Activated naive CD8-positive, alpha-beta T cell treated with anti-CD3 and anti-CD28 coated beads, Interleukin-2, amount 50 U/mL, for 24 hours (primary cell): ENCODE measurements around the gene MYCT1.
"Not testable (repeated sequence)": the region's sequence is repeated elsewhere in the genome, so short reads cannot be mapped to it uniquely, and the experiment has no call there.

Source experiments
- ATAC-seq: fragments of 150-1000 bp; cut with Tn5 transposase; one replicate; pipeline ENCODE4 v1.10.0; 2021
- DNase-seq: peaks from one replicate; pipeline ENCODE4 v3.0.0; 2021
- H3K27ac Mint-ChIP-seq: one replicate; pipeline ENCODE4 v1.8.0; 2021; ENCODE audit warnings: mild to moderate bottlenecking, mixed read lengths
- H3K27me3 Mint-ChIP-seq: one replicate; pipeline ENCODE4 v1.8.0; 2021; ENCODE audit warnings: mixed read lengths
- H3K36me3 Mint-ChIP-seq: one replicate; pipeline ENCODE4 v1.8.0; 2021; ENCODE audit warnings: low read depth, mixed read lengths
- H3K4me1 Mint-ChIP-seq: one replicate; pipeline ENCODE4 v1.8.0; 2021; ENCODE audit warnings: mixed read lengths
- H3K4me3 Mint-ChIP-seq: one replicate; pipeline ENCODE4 v1.8.0; 2021; ENCODE audit warnings: mild to moderate bottlenecking, moderate library complexity, mixed read lengths
- H3K9me3 Mint-ChIP-seq: one replicate; pipeline ENCODE4 v1.8.0; 2021; ENCODE audit warnings: mixed read lengths

MYCT1 gene, protein sequence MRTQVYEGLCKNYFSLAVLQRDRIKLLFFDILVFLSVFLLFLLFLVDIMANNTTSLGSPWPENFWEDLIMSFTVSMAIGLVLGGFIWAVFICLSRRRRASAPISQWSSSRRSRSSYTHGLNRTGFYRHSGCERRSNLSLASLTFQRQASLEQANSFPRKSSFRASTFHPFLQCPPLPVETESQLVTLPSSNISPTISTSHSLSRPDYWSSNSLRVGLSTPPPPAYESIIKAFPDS

DNA sequence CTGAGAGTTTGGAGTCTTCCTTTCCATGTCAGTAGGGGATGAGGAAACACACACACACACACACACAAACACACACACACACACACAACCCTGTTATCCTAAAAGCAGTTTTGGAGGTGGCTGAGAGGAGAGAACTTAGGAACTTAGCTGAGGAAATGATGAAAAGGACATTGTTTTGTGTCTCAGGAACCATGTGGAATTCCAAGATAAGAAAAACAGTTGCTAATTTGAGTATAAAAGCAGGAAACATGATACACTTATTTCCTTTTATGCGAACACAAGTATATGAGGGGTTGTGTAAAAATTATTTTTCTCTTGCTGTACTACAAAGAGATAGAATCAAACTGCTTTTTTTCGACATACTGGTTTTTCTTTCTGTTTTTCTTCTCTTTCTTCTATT is at the start of gene MYCT1:
Gene MYCT1 (plus strand): TSS at position 264 of the 400 bp plus-strand sequence. CDS start 6 bp downstream, at position 270.
- Mint-ChIP-seq H3K36me3 (no peaks in the 10 kb centered on the region), H3K9me3 (no peaks in the 10 kb centered on the region), H3K27ac (no peak within 1 kb of the TSS), H3K4me3 (no peak within 1 kb of the TSS), H3K4me1 (no peaks in the 10 kb centered on the region), H3K27me3 (peaks cover 16% of the 10 kb centered on the region)
- ATAC-seq (no peak), DNase-seq (no peak)

DNA sequence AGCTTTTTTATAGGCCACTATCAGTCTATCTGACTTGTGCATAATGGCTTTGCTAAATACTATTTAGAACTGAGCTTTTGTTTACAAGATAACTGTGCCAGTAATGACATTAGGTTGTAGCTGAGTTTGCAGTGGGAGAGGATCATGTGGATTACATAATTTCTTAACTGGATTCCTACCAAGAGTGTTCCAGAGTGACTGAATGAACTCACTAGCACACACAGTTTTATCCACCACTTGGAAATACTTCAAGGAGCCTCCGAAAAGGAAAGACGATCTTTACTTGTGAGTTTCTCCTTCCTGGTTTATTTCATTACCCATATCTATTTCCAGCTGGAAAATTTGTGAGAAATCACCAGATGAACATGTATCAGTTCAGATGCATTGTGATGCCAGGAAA is 49.6 kb upstream of the MYCT1 start:
- Mint-ChIP-seq H3K4me1 (no peaks in the 10 kb centered on the region), H3K4me3 (no peak overlapping the region), H3K9me3 (no peaks in the 10 kb centered on the region), H3K36me3 (no peaks in the 10 kb centered on the region), H3K27ac (no peak overlapping the region), H3K27me3 (peaks cover 12% of the 10 kb centered on the region)
- ATAC-seq, result no peak
- no peak for DNase-seq

DNA sequence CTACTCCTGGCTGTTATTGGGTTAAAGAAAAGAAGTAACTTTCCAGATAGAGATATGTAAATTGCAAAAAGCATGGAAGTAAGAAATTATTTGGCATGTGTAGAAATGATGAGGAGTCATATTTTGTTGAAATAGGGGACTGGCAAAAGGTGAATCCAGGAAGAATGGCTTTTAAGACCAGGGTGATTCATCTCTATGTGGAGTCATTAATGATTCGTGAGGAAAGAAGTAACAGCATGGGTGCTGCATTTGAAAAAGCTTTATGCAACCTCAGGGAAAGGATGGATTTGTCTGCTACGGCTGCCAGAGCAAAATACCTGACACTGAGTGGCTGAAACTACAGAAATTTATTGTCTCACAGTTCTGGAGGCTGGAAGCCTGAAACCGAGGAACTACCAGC is 45.7 kb upstream of the MYCT1 start:
- no peak for DNase-seq
- Mint-ChIP-seq H3K4me1 (no peaks in the 10 kb centered on the region), H3K27me3 (peaks cover 4% of the 10 kb centered on the region), H3K27ac (no peak overlapping the region), H3K4me3 (no peak overlapping the region), H3K9me3 (no peaks in the 10 kb centered on the region), H3K36me3 (no peaks in the 10 kb centered on the region)
- ATAC-seq, result no peak

DNA sequence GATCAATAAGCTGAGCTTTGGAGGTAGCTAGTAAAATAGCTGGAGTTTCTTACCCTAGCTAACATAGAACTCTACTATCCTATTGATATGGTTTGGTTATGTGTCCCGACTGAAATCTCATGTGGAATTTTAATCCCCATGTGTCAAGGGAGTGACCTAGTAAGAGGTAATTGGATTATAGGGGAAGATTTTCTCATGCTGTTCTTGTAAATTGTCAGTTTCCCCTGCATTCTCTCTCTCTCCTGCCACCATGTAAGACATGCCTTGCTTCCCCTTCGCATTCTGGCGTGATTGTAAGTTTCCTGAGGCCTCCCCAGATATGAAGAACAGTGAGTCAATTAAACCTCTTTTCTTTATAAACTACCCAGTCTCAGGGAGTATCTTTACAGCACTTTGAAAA is 35.9 kb upstream of the MYCT1 start:
- Mint-ChIP-seq H3K27ac (no peak overlapping the region), H3K4me1 (no peaks in the 10 kb centered on the region), H3K27me3 (no peaks in the 10 kb centered on the region), H3K9me3 (peaks cover 4% of the 10 kb centered on the region), H3K4me3 (no peak overlapping the region), H3K36me3 (no peaks in the 10 kb centered on the region)
- ATAC-seq (no peak), DNase-seq (no peak)

DNA sequence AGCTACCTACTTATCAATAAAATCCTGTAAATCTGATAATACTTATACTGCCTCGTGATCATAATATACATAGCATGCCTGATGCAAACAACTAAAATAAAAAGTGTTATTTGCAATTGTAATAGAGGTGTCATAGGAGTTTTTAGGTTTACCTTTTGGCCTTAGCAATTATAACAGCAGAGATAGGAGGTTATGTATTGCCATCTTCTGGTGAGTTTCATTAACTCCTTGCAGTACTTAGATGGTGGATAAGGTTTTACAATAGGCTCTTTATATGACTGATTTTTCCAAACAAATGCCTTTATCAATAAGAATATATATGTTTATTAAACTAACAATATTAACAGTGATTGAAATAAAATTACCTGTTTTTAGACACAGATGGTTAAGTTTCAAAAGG is 27.8 kb upstream of the MYCT1 start:
- Mint-ChIP-seq H3K4me1 (no peaks in the 10 kb centered on the region), H3K27ac (no peak overlapping the region), H3K27me3 (peaks cover 11% of the 10 kb centered on the region), H3K36me3 (no peaks in the 10 kb centered on the region), H3K4me3 (no peak overlapping the region), H3K9me3 (peaks cover 6% of the 10 kb centered on the region)
- no peak for DNase-seq
- no peak for ATAC-seq

DNA sequence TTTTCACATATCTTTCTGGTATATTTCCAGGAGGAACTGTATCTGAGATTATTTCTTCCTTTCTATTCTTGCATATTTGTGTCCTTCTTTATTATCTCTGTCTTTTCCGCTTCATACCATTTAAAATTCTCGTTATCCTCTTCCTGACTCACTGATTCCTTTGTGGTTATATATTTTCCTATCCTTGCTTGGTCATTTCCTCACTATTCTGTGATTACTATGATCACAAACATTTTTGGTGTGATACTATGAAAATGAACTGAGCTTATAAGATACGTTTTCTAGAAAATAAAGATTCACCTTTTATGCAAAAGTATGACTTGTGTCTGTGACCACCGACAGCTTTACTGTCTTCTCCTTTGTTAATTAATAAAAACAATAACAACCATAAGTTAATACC is 26.5 kb upstream of the MYCT1 start:
- Mint-ChIP-seq H3K27ac (no peak overlapping the region), H3K4me3 (no peak overlapping the region), H3K36me3 (no peaks in the 10 kb centered on the region), H3K9me3 (peaks cover 6% of the 10 kb centered on the region), H3K27me3 (peaks cover 13% of the 10 kb centered on the region), H3K4me1 (no peaks in the 10 kb centered on the region)
- no peak for ATAC-seq
- DNase-seq, result no peak

DNA sequence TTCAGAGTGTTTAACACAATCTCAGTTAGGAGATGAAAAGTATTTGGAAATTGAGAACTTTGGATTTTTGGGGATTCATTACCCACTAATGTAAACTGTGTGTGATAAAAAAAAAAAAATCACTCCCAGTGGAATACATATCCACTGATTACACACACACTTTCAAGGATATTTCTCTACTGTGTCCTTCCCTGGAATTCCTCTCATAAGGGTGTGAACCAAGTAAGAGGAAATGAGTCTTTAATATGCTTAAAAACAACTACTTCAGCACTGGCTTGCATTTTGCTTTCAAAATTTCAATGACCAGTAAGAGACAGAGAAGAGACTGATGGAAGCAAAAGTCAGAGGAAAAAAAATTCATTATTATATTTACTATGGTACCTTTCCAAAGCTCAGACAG is 24.5 kb upstream of the MYCT1 start:
- Mint-ChIP-seq H3K9me3 (no peaks in the 10 kb centered on the region), H3K27ac (no peak overlapping the region), H3K4me3 (no peak overlapping the region), H3K36me3 (no peaks in the 10 kb centered on the region), H3K4me1 (no peaks in the 10 kb centered on the region), H3K27me3 (peaks cover 8% of the 10 kb centered on the region)
- ATAC-seq (no peak), DNase-seq (no peak)

DNA sequence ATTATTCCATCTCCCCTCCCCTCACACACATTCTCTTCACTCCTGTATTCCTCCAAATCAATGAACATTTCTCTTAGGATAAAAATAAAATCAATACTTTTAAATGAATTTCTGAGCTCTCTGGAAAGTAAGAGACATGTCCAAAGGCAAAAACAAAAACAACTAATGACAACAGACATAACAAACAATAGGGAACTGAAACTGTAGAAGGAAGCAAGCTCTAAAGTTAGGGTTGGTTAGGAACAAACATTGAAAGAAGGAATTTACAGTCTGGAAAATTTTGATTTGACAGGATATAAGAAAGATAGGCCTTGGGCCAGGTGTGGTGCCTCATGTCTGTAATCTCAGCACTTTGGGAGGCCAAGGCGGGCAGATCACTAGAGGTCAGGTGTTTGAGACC is 17.5 kb upstream of the MYCT1 start:
- no peak for ATAC-seq
- Mint-ChIP-seq H3K36me3 (no peaks in the 10 kb centered on the region), H3K9me3 (no peaks in the 10 kb centered on the region)

DNA sequence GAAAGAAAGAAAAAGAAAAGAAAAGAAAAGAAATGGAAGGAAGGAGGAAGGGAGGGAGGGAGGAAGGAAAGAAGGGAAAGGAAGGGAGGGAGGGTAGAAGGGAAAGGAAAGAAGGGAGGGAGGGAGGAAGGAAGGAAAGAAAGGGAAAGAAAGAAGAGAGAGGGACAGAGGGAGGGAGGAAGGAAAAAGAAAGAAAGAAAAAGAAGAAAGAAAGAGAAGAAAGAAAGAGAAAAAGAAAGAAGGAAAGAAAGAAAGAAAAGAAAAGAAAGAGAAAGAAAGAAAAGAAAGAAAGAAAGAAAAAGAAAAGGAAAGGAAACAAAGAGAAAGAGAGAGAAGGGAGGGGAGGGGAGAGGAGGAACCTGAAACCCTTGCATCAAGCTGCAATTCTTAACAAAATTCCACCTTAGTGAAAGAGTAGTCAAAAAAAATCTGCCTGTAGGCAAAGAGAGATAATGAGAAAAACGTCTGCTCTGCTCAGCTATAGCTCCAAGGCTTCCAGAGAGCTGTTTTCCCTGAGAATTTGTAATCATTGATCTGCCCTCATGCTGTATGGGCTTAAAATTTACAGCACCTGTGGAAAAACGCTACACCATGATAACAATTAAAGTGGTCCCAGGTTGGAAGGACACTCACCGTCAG is 16.7 kb upstream of the MYCT1 start:
- no peaks in the 10 kb centered on the region for H3K4me1 Mint-ChIP-seq
- no peak overlapping the region for H3K27ac Mint-ChIP-seq
- peaks cover 4% of the 10 kb centered on the region for H3K27me3 Mint-ChIP-seq
- DNase-seq (no peak), ATAC-seq (no peak)
- no peaks in the 10 kb centered on the region for H3K36me3 Mint-ChIP-seq
- H3K4me3 Mint-ChIP-seq, result no peak overlapping the region
- H3K9me3 Mint-ChIP-seq, result no peaks in the 10 kb centered on the region

More for the DNA sequence above, 17.5 kb upstream of the MYCT1 start:
- H3K4me1 Mint-ChIP-seq, result no peaks in the 10 kb centered on the region
- H3K27ac Mint-ChIP-seq, result no peak overlapping the region
- no peak overlapping the region for H3K4me3 Mint-ChIP-seq
- peaks cover 4% of the 10 kb centered on the region for H3K27me3 Mint-ChIP-seq
- no peak for DNase-seq

DNA sequence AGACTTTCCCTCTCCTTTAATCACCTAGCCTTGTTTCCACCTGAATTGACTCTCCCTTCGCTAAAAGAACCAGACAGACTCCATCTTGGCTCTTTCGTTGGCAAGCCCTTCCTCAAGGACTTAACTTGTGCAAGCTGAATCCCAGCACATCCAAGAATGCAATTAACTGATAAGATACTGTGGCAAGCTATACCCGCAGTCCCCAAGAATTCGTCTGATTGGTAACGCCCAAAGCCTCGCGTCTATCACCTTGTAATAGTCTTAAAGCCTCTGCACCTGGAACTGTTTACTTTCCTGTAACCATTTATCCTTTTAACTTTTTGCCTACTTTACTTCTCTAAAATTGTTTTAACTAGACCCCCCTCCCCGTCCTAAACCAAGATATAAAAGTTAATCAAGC is 15.6 kb upstream of the MYCT1 start:
- no peak for DNase-seq
- Mint-ChIP-seq H3K27me3 (peaks cover 4% of the 10 kb centered on the region), H3K36me3 (no peaks in the 10 kb centered on the region), H3K9me3 (no peaks in the 10 kb centered on the region), H3K4me3 (no peak overlapping the region), H3K4me1 (no peaks in the 10 kb centered on the region), H3K27ac (no peak overlapping the region)
- ATAC-seq, result no peak

DNA sequence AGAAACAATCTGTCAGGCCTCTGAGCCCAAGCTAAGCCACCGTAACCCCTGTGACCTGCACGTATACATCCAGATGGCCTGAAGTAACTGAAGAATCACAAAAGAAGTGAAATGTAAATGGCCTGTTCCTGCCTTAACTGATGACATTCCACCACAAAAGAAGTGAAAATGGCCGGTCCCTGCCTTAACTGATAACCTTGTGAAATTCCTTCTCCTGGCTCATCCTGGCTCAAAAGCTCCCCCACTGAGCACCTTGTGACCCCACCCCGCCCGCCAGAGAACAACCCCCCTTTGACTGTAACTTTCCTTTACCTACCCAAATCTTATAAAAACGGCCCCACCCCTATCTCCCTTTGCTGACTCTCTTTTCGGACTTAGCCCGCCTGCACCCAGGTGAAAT is 14.8 kb upstream of the MYCT1 start:
- H3K27me3 Mint-ChIP-seq, H3K4me3 Mint-ChIP-seq, H3K4me1 Mint-ChIP-seq, H3K27ac Mint-ChIP-seq, ATAC-seq, H3K36me3 Mint-ChIP-seq, DNase-seq, H3K9me3 Mint-ChIP-seq: not testable (repeated sequence)

DNA sequence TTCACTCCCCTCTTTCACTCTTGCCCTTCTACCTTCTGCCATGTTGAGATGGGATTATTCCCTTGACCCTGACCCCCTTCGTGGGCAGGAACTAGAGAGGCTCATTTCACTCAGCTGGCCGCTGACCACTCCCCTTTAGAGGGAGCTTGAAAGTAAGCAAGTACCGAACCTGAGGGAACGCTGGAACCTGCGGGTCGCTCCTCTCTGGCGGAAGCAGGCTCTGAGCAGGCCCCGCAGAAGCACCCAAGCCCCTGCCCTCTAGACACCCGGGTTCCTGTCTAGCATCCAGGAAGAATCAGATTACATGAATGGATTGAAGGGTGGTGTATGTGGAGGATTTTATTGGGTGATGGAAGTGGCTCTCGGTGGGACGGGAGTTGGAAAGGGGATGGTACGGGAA is 11.9 kb upstream of the MYCT1 start:
- Mint-ChIP-seq H3K4me3 (no peak overlapping the region), H3K4me1 (no peaks in the 10 kb centered on the region), H3K27me3 (no peaks in the 10 kb centered on the region), H3K36me3 (no peaks in the 10 kb centered on the region), H3K9me3 (no peaks in the 10 kb centered on the region), H3K27ac (no peak overlapping the region)
- ATAC-seq (no peak), DNase-seq (no peak)

DNA sequence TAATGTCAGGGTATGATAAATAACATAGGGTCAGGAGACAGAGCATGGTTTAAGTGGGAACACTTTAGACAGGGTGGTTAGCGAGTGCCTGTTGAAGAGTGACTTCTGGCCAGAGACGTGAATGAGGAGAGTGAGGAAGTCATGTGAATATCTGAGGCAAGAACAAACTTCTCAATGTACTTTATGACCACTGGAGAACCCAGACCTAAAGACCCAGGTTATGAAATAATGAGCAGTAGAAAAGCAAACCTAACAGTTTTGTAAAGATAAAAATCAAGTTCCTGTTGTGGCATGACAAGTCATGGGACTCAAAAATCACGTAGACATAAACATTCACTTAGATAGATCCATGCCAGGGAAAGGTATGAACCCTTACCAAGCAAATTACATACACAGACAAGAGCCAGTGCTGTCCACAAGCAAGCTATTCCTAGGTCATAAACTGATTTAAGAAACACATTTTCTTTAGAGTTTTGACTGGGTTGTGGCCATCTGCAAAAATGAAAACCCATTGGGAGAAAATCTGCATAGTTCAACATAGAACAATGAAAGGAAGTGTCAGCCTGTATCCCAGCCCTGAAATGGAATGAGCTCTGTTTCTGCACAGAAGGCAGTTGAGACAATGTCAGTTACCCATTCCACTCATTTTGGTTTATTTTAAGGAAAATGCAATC is 2.2 kb upstream of the MYCT1 start:
- H3K4me1 Mint-ChIP-seq, result no peaks in the 10 kb centered on the region
- H3K36me3 Mint-ChIP-seq, result no peaks in the 10 kb centered on the region
- no peak for DNase-seq
- H3K9me3 Mint-ChIP-seq, result no peaks in the 10 kb centered on the region
- ATAC-seq, result no peak
- H3K27me3 Mint-ChIP-seq, result peaks cover 9% of the 10 kb centered on the region
- H3K27ac Mint-ChIP-seq, result no peak overlapping the region
- no peak overlapping the region for H3K4me3 Mint-ChIP-seq

DNA sequence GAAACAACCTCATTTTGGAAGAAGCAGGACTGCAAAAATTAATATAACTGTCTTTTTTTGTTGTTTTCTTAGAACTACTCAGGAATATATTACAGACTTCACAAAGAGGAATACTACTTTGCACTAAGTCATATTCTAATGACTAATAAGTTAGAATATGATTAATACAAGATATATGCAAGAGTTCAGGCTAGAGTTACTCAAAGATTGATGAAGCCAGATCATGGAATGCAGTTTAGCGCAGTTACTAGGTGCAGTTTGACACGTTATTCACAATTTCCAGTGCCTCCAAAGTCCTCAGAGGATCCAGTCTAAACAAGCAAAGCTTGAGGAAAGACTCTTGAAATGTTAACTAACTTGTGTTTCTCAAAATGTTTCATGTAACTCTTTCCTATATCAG is 1.2 kb upstream of the MYCT1 start:
- no peak overlapping the region for H3K27ac Mint-ChIP-seq
- H3K27me3 Mint-ChIP-seq, result peaks cover 16% of the 10 kb centered on the region
- DNase-seq, result no peak
- no peak overlapping the region for H3K4me3 Mint-ChIP-seq
- no peaks in the 10 kb centered on the region for H3K9me3 Mint-ChIP-seq
- H3K36me3 Mint-ChIP-seq, result no peaks in the 10 kb centered on the region
- H3K4me1 Mint-ChIP-seq, result no peaks in the 10 kb centered on the region
- ATAC-seq, result no peak

DNA sequence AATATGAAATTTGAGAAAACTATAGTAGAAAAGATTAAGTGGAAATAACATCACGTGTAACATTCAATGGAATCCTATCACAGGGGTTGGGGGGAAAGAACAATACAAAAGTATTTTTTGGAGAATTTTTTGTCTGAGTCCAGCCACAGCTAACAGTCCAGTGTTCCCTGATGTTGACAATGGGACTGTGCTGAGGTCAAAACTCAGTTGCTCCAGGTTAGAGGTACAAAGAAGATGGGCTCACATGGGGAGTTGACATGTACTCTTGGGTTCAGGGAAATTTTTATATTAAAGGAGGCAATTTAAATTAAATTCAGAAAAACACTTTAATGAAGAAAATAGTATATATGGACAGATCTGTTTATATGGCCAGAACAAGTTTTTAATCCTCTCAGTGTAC is 995 bp downstream of the MYCT1 start:
- H3K27me3 Mint-ChIP-seq, result peaks cover 19% of the 10 kb centered on the region
- no peaks in the 10 kb centered on the region for H3K36me3 Mint-ChIP-seq
- ATAC-seq (no peak), DNase-seq (no peak)
- H3K27ac Mint-ChIP-seq, result no peak overlapping the region
- no peaks in the 10 kb centered on the region for H3K9me3 Mint-ChIP-seq
- no peaks in the 10 kb centered on the region for H3K4me1 Mint-ChIP-seq
- H3K4me3 Mint-ChIP-seq, result no peak overlapping the region
